Keratinocyte (primary cell): ENCODE results near the gene TBC1D5.

Source experiments
- CTCF ChIP-seq, 3 experiments: IDR thresholded peaks in 1 of 3; conservative IDR thresholded peaks in 1 of 3; optimal IDR thresholded peaks in 1 of 3; 2 replicates in 2 of 3; 3 replicates in 1 of 3; pipeline versions ENCODE3 to v1.5.1; 2011; ENCODE audit warnings: low read length in 3 of 3, mild to moderate bottlenecking in 3 of 3, moderate library complexity in 2 of 3, control low read depth in 1 of 3, inconsistent platforms in 1 of 3; ENCODE audit not compliant: insufficient read depth in 2 of 3; ENCODE audit errors: extremely low read depth in 1 of 3
- EZH2 ChIP-seq: IDR thresholded peaks from one replicate; pipeline ENCODE4 v1.6.1; 2012; ENCODE audit warnings: inconsistent platforms, mild to moderate bottlenecking, low read length, moderate library complexity

GRCh38 chr3:17687566-17687965, 54.9 kb downstream of the TBC1D5 start:
- no peak for TF ChIP-seq CTCF (optimal IDR thresholded peaks at IDR 0.05 in 1 of 3, IDR thresholded peaks at IDR 0.05 in 1 of 3, conservative IDR thresholded peaks at IDR 0.05 in 1 of 3; ENCODE audit: extremely low read depth in 1 of 3, insufficient read depth in 2 of 3, low read length in 3 of 3)
- no peak for TF ChIP-seq EZH2
